H1 (cell line): ENCODE results near the gene NDUFA13.

Experiments
- ASH2L ChIP-seq: fragments of 200-600, 300-600 bp; sonication (generic); IDR thresholded peaks from one replicate; pipeline ENCODE4 v1.7.1; 2017; ENCODE audit warnings: low read length
- CBX5 ChIP-seq: fragments of 300-800, 300-1000 bp; sonication (generic); IDR thresholded peaks from 2 replicates; pipeline ENCODE4 v1.7.1; 2016; ENCODE audit warnings: antibody characterized with exemption, low read length, low read depth
- CTCF ChIP-seq, 3 experiments: IDR thresholded peaks; 1 replicate in 2 of 3; 2 replicates in 1 of 3; pipeline versions ENCODE4 v1.5.1 to v1.6.1; 2011; ENCODE audit warnings: low read length in 3 of 3, mild to moderate bottlenecking in 3 of 3, inconsistent platforms in 2 of 3, low read depth in 1 of 3, moderate library complexity in 1 of 3; ENCODE audit not compliant: insufficient read depth in 1 of 3; ENCODE audit errors: control extremely low read depth in 1 of 3
- E2F6 ChIP-seq: IDR thresholded peaks from 2 replicates; pipeline ENCODE4 v1.6.1; 2012; ENCODE audit warnings: inconsistent platforms
- EZH2 ChIP-seq: fragments of 200-600 bp; sonication (generic); IDR thresholded peaks from 2 replicates; pipeline ENCODE4 v1.7.1; 2012; ENCODE audit warnings: low read depth, mild to moderate bottlenecking, moderate library complexity, low read length, inconsistent platforms; ENCODE audit not compliant: severe bottlenecking
- POLR2A ChIP-seq, 2 experiments: IDR thresholded peaks; 1 replicate in 1 of 2; 2 replicates in 1 of 2; pipeline ENCODE4 v1.6.1; 2011; ENCODE audit warnings: low read depth in 2 of 2, low read length in 2 of 2, mild to moderate bottlenecking in 2 of 2; ENCODE audit errors: control extremely low read depth in 1 of 2
- POLR2AphosphoS5 ChIP-seq: IDR thresholded peaks from 2 replicates; pipeline ENCODE4 v1.6.1; 2011; ENCODE audit warnings: low read depth, low read length
- RFX5 ChIP-seq: IDR thresholded peaks from 2 replicates; pipeline ENCODE4 v1.6.1; 2011; ENCODE audit warnings: low read depth, low read length, improper control_type of control experiment, borderline replicate concordance
- RNF2 ChIP-seq: fragments of 200-900, 300-1000 bp; sonication (generic); IDR thresholded peaks from 2 replicates; pipeline ENCODE4 v1.7.1; 2016; ENCODE audit warnings: borderline replicate concordance, low read depth, mild to moderate bottlenecking, antibody characterized with exemption, low read length; ENCODE audit not compliant: poor library complexity, severe bottlenecking; ENCODE audit errors: missing control alignments

- no peak for TF ChIP-seq CTCF (IDR thresholded peaks at IDR 0.05; ENCODE audit: control extremely low read depth in 1 of 3, insufficient read depth in 1 of 3, low read depth in 1 of 3, low read length in 3 of 3)
- TF ChIP-seq E2F6 = no peak
- no peak for TF ChIP-seq RFX5
- no peak for TF ChIP-seq ASH2L
- TF ChIP-seq POLR2A (IDR thresholded peaks at IDR 0.05; ENCODE audit: control extremely low read depth in 1 of 2, low read depth in 2 of 2, low read length in 2 of 2) = no peak
- no peak for TF ChIP-seq EZH2
- no peak for TF ChIP-seq RNF2
- TF ChIP-seq CBX5 = no peak
- no peak for TF ChIP-seq POLR2AphosphoS5
Observed at GRCh38 chr19:19561946-19562664, 46.1 kb downstream of the NDUFA13 start.
